ENCODE measurements around the gene ENAH.

ENAH gene

DNA sequence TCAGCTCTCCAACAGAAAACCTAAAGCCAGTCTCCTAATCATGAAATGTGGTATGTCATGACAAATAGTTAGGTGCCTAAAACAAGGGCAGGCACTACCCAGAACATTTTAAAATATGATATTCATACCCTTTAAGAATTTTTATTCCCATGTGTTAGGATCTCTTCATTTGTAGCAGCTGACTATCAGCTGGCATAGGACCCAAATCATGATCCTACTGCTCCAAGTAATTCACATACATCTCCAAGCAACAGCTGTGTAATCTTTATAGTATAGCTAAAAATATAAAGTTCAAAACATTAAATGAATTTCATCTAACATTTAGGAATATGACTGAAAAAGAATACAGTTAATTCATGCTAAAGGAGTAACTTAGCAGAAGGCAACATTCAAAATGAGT, 57.5 kb downstream of the ENAH start:
- Histone ChIP-seq H3K9me3 (ENCODE audit: control insufficient read depth, insufficient read depth, low read length) (peaks cover 2% of the 10 kb centered on the region; the same call in 1 of the 2 replicates), H3K36me3 (ENCODE audit: insufficient read depth, low read length) (no peaks in the 10 kb centered on the region), H3K4me1 (ENCODE audit: insufficient read depth, low read length) (no peaks in the 10 kb centered on the region; the same call in 1 of the 2 replicates), H3K9ac (ENCODE audit: low read depth, low read length) (no peak overlapping the region)

GRCh38 chr1:225593414-225593813, 59.5 kb downstream of the ENAH start:
- Histone ChIP-seq H3K4me1 (ENCODE audit: insufficient read depth, low read length) (peaks cover 4% of the 10 kb centered on the region), H3K9me3 (ENCODE audit: control insufficient read depth, insufficient read depth, low read length) (no peaks in the 10 kb centered on the region), H3K36me3 (ENCODE audit: insufficient read depth, low read length) (no peaks in the 10 kb centered on the region), H3K9ac (ENCODE audit: low read depth, low read length) (no peak overlapping the region)

DNA sequence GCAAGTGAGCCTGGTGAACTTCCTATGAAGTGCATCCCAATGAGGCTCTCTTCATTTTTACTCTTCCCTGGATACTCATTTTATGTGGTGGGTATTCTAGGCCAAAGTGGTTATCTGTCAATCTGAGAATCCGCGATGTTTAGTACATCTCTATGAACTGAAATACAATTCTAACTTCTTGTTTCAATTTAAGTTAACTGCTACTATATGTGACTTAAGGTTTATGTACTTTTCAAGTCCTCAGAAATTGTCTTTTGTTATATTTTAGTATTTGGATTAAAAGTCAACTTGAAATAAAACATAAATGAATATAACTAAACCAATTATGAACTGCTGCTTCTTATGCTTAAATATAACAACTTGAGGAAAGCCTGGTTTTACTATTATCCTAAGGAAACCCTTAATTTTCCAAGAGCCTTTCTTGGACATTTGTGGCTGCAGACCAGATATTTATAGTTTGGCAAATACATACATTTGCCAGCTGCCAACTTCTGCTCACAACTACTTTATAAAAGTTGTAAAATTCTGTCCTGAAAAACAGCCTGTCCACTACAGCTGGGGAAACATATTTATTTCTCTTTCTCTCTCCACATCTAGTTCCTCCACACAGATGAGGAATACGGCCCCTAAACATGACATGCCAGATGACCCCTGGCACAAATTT, 60.4 kb downstream of the ENAH start:
- no peak overlapping the region for H3K9ac ChIP-seq (ENCODE audit: low read depth, low read length)
- H3K36me3 ChIP-seq (ENCODE audit: insufficient read depth, low read length), result no peaks in the 10 kb centered on the region
- peaks cover 10% of the 10 kb centered on the region for H3K4me1 ChIP-seq (ENCODE audit: insufficient read depth, low read length)
- H3K9me3 ChIP-seq (ENCODE audit: control insufficient read depth, insufficient read depth, low read length), result no peaks in the 10 kb centered on the region

GRCh38 chr1:225587310-225587709, 65.6 kb downstream of the ENAH start:
- peaks cover 10% of the 10 kb centered on the region; the same call in 1 of the 2 replicates for H3K4me1 ChIP-seq (ENCODE audit: insufficient read depth, low read length)
- H3K9me3 ChIP-seq (ENCODE audit: control insufficient read depth, insufficient read depth, low read length), result no peaks in the 10 kb centered on the region
- H3K36me3 ChIP-seq (ENCODE audit: insufficient read depth, low read length), result no peaks in the 10 kb centered on the region
- H3K9ac ChIP-seq (ENCODE audit: low read depth, low read length), result no peak overlapping the region

GRCh38 chr1:225581186-225581585, 71.7 kb downstream of the ENAH start:
- Histone ChIP-seq H3K9me3 (ENCODE audit: control insufficient read depth, insufficient read depth, low read length) (no peaks in the 10 kb centered on the region), H3K4me1 (ENCODE audit: insufficient read depth, low read length) (peaks cover 32% of the 10 kb centered on the region), H3K9ac (ENCODE audit: low read depth, low read length) (no peak overlapping the region), H3K36me3 (ENCODE audit: insufficient read depth, low read length) (no peaks in the 10 kb centered on the region)

DNA sequence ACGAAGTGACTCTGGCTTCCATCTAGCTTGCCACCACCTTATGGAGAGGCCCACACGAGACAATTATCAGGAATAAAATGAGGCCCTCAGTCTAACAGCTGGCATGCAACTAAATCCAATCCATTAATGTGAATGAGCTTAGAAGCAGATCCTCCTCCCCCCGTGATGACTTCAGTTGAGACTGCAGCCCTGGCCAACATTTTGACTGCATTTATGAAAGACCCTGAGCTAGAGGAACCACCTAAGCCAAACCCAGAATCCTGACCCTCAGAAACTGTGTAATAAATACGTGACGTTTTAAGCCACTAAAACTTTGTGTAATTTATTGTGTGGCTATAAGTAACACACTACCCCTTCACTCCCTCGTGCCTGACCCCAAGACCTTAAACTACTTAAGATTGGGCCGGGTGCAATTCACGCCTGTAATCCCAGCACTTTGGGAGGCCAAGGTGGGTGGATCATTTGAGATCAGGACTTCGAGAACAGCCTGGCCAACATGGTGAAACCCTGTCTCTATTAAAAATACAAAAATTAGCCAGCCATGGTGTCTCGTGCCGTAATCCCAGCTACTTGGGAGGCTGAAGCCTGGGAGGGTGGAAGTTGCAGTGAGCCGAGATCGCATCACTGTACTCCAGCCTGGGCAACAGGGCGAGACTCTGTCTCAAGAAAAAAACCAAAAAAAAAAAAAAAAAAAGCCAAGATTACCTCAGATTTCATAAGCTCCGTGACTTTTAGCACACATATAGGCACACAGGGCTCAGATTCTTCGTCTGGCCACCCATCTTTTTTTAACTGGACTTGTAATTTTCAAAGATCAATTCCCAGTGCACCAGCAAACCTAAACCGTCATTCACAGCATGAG, 72.5 kb downstream of the ENAH start:
- Histone ChIP-seq H3K4me1 (ENCODE audit: insufficient read depth, low read length) (peaks cover 32% of the 10 kb centered on the region), H3K9ac (ENCODE audit: low read depth, low read length) (no peak overlapping the region), H3K9me3 (ENCODE audit: control insufficient read depth, insufficient read depth, low read length) (no peaks in the 10 kb centered on the region), H3K36me3 (ENCODE audit: insufficient read depth, low read length) (no peaks in the 10 kb centered on the region)

GRCh38 chr1:225578251-225578977, 74.5 kb downstream of the ENAH start:
- H3K4me1 ChIP-seq (ENCODE audit: insufficient read depth, low read length), result peaks cover 32% of the 10 kb centered on the region
- H3K9ac ChIP-seq (ENCODE audit: low read depth, low read length), result no peak overlapping the region
- no peaks in the 10 kb centered on the region for H3K9me3 ChIP-seq (ENCODE audit: control insufficient read depth, insufficient read depth, low read length)
- H3K36me3 ChIP-seq (ENCODE audit: insufficient read depth, low read length), result no peaks in the 10 kb centered on the region

DNA sequence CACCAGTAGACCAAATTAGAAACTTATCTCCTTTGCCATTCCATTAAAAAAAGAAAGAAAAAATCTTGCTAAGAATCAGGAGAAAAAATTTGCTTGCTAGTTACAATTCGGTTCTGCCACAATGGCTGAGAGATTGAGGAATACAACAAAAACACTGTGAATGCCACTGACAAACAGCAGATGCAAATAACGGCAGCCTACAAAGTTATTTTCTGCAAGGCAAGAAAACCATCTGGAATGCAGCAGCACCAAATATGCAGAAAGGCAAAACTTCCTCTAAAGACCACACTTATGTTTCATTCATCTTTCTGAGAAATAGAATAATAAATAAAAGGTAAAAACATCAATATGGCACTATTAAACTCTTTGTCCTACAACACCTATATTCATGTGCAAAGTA, 75.7 kb downstream of the ENAH start:
- Histone ChIP-seq H3K4me1 (ENCODE audit: insufficient read depth, low read length) (peaks cover 32% of the 10 kb centered on the region), H3K9me3 (ENCODE audit: control insufficient read depth, insufficient read depth, low read length) (no peaks in the 10 kb centered on the region), H3K9ac (ENCODE audit: low read depth, low read length) (no peak overlapping the region), H3K36me3 (ENCODE audit: insufficient read depth, low read length) (no peaks in the 10 kb centered on the region)

DNA sequence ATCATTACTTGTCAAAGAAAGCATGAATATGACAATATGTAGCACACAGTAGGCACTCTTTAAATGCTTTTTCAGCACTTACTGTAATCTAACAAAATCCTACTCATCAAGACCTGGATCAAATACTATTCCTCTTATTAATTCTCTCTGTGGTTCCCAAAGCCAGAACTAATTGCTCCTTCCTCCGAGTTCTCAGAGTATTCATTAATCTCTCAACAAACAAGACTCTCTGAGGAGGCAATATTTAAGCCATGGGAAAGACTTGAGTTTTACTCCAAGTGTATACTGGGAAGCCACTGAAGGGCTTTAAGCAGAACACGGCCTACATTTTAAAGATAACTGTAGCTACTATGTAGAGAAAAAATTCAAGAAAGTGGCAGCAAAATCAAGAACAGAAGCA, 79.7 kb downstream of the ENAH start:
- Histone ChIP-seq H3K36me3 (ENCODE audit: insufficient read depth, low read length) (no peaks in the 10 kb centered on the region), H3K9me3 (ENCODE audit: control insufficient read depth, insufficient read depth, low read length) (no peaks in the 10 kb centered on the region), H3K9ac (ENCODE audit: low read depth, low read length) (no peak overlapping the region), H3K4me1 (ENCODE audit: insufficient read depth, low read length) (peaks cover 17% of the 10 kb centered on the region)

DNA sequence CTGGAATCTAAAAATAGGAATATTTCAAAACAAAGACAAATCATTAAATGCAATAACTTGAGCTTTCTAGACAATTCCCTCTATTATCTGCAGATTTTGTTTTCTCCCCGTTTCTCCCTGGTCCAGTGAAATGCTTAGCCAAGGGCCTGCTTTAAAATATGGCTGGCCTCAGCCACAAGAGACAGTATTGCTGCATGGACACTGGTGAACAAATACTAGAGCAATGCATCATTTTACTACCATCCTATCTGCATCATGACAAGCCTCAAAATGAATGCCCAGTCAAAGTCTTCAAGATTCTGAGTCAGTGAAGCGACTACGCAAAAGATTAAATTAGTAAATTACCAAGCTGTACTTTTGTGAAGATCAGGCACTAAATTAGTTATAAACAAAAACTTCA, 80.5 kb downstream of the ENAH start:
- Histone ChIP-seq H3K9me3 (ENCODE audit: control insufficient read depth, insufficient read depth, low read length) (no peaks in the 10 kb centered on the region), H3K4me1 (ENCODE audit: insufficient read depth, low read length) (peaks cover 9% of the 10 kb centered on the region), H3K36me3 (ENCODE audit: insufficient read depth, low read length) (no peaks in the 10 kb centered on the region), H3K9ac (ENCODE audit: low read depth, low read length) (no peak overlapping the region)

- Histone ChIP-seq H3K36me3 (ENCODE audit: insufficient read depth, low read length) (0 out of 2 replicates have a peak, but pooled peaks cover 2% of the 10 kb centered on the region), H3K9ac (ENCODE audit: low read depth, low read length) (no peak overlapping the region), H3K4me1 (ENCODE audit: insufficient read depth, low read length) (peaks cover 9% of the 10 kb centered on the region), H3K9me3 (ENCODE audit: control insufficient read depth, insufficient read depth, low read length) (no peaks in the 10 kb centered on the region)
Observed at GRCh38 chr1:225567789-225568188, 85.1 kb downstream of the ENAH start.

DNA sequence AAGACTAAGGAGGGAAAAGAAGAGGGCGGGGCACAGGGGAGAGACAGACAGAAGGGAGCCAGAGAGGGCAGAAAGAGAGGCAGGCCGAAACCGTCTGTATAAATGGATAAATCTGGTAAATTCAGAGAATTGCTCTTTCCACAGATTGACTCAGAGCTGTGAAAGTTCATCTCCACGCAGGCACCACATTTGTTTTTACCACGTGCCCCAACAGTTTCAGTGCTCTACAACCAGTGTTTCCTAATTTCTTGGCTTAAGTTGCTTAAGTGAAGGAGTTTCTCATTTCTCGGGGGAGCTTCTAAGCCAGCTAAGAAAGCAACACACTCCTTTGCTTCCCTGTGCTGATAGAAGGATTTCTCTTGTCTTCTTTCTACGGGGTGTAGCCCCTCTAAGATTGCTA, 87.1 kb downstream of the ENAH start:
- no peaks in the 10 kb centered on the region for H3K9me3 ChIP-seq (ENCODE audit: control insufficient read depth, insufficient read depth, low read length)
- H3K4me1 ChIP-seq (ENCODE audit: insufficient read depth, low read length), result peaks cover 9% of the 10 kb centered on the region
- H3K9ac ChIP-seq (ENCODE audit: low read depth, low read length), result no peak overlapping the region; the same call in 1 of the 2 replicates
- 0 out of 2 replicates have a peak, but pooled peaks cover 2% of the 10 kb centered on the region for H3K36me3 ChIP-seq (ENCODE audit: insufficient read depth, low read length)

DNA sequence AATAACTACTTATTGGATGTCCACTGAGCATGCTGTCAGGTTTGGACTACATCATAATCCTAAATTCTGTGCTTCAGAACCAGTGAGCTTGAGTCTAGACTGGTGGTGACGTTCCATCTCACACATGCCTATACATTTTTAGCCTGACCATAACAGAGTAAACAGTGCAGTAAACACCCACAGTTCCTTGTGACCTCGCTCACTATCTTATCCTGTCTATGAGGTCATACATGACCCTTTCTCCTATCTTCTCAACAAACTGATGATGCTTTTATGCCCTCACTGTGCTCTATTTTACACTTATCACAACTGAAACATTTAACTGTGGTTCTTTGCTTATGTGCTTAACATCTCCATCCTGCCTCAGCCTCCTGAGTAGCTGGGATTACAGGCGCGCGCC, 91.2 kb downstream of the ENAH start:
- peaks cover 10% of the 10 kb centered on the region for H3K36me3 ChIP-seq (ENCODE audit: insufficient read depth, low read length)
- peaks cover 6% of the 10 kb centered on the region; the same call in 1 of the 2 replicates for H3K4me1 ChIP-seq (ENCODE audit: insufficient read depth, low read length)
- H3K9me3 ChIP-seq (ENCODE audit: control insufficient read depth, insufficient read depth, low read length), result peaks cover 8% of the 10 kb centered on the region
- no peak overlapping the region for H3K9ac ChIP-seq (ENCODE audit: low read depth, low read length)

- Histone ChIP-seq H3K36me3 (ENCODE audit: insufficient read depth, low read length) (peaks cover 10% of the 10 kb centered on the region), H3K9ac (ENCODE audit: low read depth, low read length) (no peak overlapping the region), H3K9me3 (ENCODE audit: control insufficient read depth, insufficient read depth, low read length) (peaks cover 13% of the 10 kb centered on the region), H3K4me1 (ENCODE audit: insufficient read depth, low read length) (no peaks in the 10 kb centered on the region)
Observed at GRCh38 chr1:225559902-225560301, 93.0 kb downstream of the ENAH start.
